Liver (tissue), 9 donors: ENCODE measurements around the gene HES4. TPM values are rescaled to one million over a fixed set of nuclear protein-coding genes. Genes with fewer than 3 reads are reported as not detected.

Experiments
- DNase-seq: peaks from one replicate; pipeline ENCODE4 v3.0.0-alpha.2; 2017; ENCODE audit warnings: low spot score
- H3K27ac ChIP-seq, 2 donors: one replicate each; pipeline ENCODE4 v1.7.0; 2013; ENCODE audit warnings: inconsistent platforms in 2 of 2, low read length in 2 of 2, control low read depth in 1 of 2, low read depth in 1 of 2, mild to moderate bottlenecking in 1 of 2
- H3K27me3 ChIP-seq, 4 donors: one replicate each; pipeline versions ENCODE4 v1.6.1 to v1.7.0; 2013; ENCODE audit warnings: low read length in 3 of 4, inconsistent platforms in 1 of 4, mild to moderate bottlenecking in 1 of 4, moderate library complexity in 1 of 4; ENCODE audit not compliant: control insufficient read depth in 4 of 4, insufficient read depth in 4 of 4
- H3K36me3 ChIP-seq, 4 donors: one replicate each; pipeline versions ENCODE4 v1.6.1 to v1.7.0; 2013; ENCODE audit warnings: low read length in 3 of 4, mild to moderate bottlenecking in 3 of 4, low read depth in 1 of 4, moderate library complexity in 1 of 4; ENCODE audit not compliant: control insufficient read depth in 4 of 4, insufficient read depth in 3 of 4
- H3K4me1 ChIP-seq, 4 donors: one replicate each; pipeline versions ENCODE4 v1.6.1 to v1.7.0; 2013; ENCODE audit warnings: low read length in 3 of 4, mild to moderate bottlenecking in 3 of 4, moderate library complexity in 1 of 4; ENCODE audit not compliant: control insufficient read depth in 4 of 4, insufficient read depth in 4 of 4
- H3K4me3 ChIP-seq, 3 donors: one replicate each; pipeline versions ENCODE4 v1.6.1 to v1.7.0; 2013; ENCODE audit warnings: low read length in 3 of 3, control low read depth in 1 of 3, low read depth in 1 of 3, mild to moderate bottlenecking in 1 of 3
- H3K9ac ChIP-seq, 2 donors: one replicate each; pipeline ENCODE4 v1.7.0; 2013; ENCODE audit warnings: low read length in 2 of 2, mild to moderate bottlenecking in 2 of 2, moderate library complexity in 2 of 2, control low read depth in 1 of 2, low read depth in 1 of 2
- H3K9me3 ChIP-seq, 4 donors: one replicate each; pipeline versions ENCODE4 v1.6.1 to v1.7.0; 2013; ENCODE audit warnings: low read length in 3 of 4; ENCODE audit not compliant: control insufficient read depth in 4 of 4
- CTCF ChIP-seq: fragments of 150-350 bp; IDR thresholded peaks from 2 replicates; pipeline ENCODE4 v1.5.1; 2017; ENCODE audit warnings: improper control_type of control experiment, low read depth, low read length; ENCODE audit not compliant: missing input control
- EGR1 ChIP-seq, 2 donors: IDR thresholded peaks; 2 replicates each; pipeline ENCODE4 v1.6.1; 2016 to 2018; ENCODE audit warnings: antibody characterized with exemption in 2 of 2, low read depth in 2 of 2
- FOXA1 ChIP-seq: IDR thresholded peaks from 2 replicates; pipeline ENCODE4 v1.6.1; 2016; ENCODE audit warnings: antibody characterized with exemption
- FOXA2 ChIP-seq: IDR thresholded peaks from 2 replicates; pipeline ENCODE4 v1.6.1; 2016; ENCODE audit warnings: antibody characterized with exemption
- GABPA ChIP-seq, 2 donors: IDR thresholded peaks in 1 of 2; conservative IDR thresholded peaks in 1 of 2; 2 replicates each; pipeline ENCODE4 v1.6.1; 2016; ENCODE audit warnings: antibody characterized with exemption in 2 of 2, mild to moderate bottlenecking in 1 of 2, moderate library complexity in 1 of 2
- HNF4A ChIP-seq, 2 donors: conservative IDR thresholded peaks; 2 replicates each; pipeline ENCODE4 v1.6.1; 2016; ENCODE audit warnings: antibody characterized with exemption in 2 of 2, mild to moderate bottlenecking in 2 of 2
- HNF4G ChIP-seq: IDR thresholded peaks from 2 replicates; pipeline ENCODE4 v1.6.1; 2016; ENCODE audit warnings: antibody characterized with exemption
- JUND ChIP-seq, 2 donors: IDR thresholded peaks; 2 replicates each; pipeline ENCODE4 v1.6.1; 2016; ENCODE audit warnings: antibody characterized with exemption in 2 of 2
- NR2F2 ChIP-seq: IDR thresholded peaks from 2 replicates; pipeline ENCODE4 v1.6.1; 2016; ENCODE audit warnings: antibody characterized with exemption
- RAD21 ChIP-seq, 2 donors: IDR thresholded peaks; 2 replicates each; pipeline ENCODE4 v1.6.1; 2016; ENCODE audit warnings: antibody characterized with exemption in 2 of 2, mild to moderate bottlenecking in 2 of 2
- REST ChIP-seq: IDR thresholded peaks from 2 replicates; pipeline ENCODE4 v1.6.1; 2016; ENCODE audit warnings: antibody characterized with exemption, mild to moderate bottlenecking
- RXRA ChIP-seq, 2 donors: IDR thresholded peaks; 2 replicates each; pipeline ENCODE4 v1.6.1; 2017 to 2018; ENCODE audit warnings: antibody characterized with exemption in 2 of 2, mild to moderate bottlenecking in 1 of 2
- SP1 ChIP-seq: IDR thresholded peaks from 2 replicates; pipeline ENCODE4 v1.6.1; 2018; ENCODE audit warnings: antibody characterized with exemption, mild to moderate bottlenecking
- TAF1 ChIP-seq: conservative IDR thresholded peaks from 2 replicates; pipeline ENCODE4 v1.6.1; 2016; ENCODE audit warnings: antibody characterized with exemption, mild to moderate bottlenecking
- YY1 ChIP-seq: IDR thresholded peaks from 2 replicates; pipeline ENCODE4 v1.6.1; 2016; ENCODE audit warnings: antibody characterized with exemption, mild to moderate bottlenecking
- ZBTB33 ChIP-seq: IDR thresholded peaks from 2 replicates; pipeline ENCODE4 v1.6.1; 2016; ENCODE audit warnings: antibody characterized with exemption
- WGBS: extraction: QIAGEN DNeasy Blood & Tissue Kit; methylation state at CpG from one replicate; pipeline ENCODE4 v1.1.7; 2013; 5-methylcytosine and 5-hydroxymethylcytosine counted together
- polyA plus RNA-seq, 2 donors: library from polyadenylated mRNA; stranded (reverse) in 1 of 2; unstranded in 1 of 2; fragments of 200-250 nt in 1 of 2; fragments of >200 nt in 1 of 2; fragmentation: Nextera tagmentation in 1 of 2; extraction: Ambion mirVana in 1 of 2; gene quantifications; one replicate each; pipeline versions ENCODE4 v1.2.1 to v1.2.3, GENCODE V29; 2013 to 2015
- total RNA-seq, 2 donors: library from RNA; depleted of rRNA; stranded (reverse); fragments of >200 nt; gene quantifications; one replicate each; pipeline ENCODE4 v1.2.3, GENCODE V29; 2014
- TF ChIP-seq, protein P1 (sequence below): IDR thresholded peaks from 2 replicates; pipeline ENCODE4 v1.6.1; 2016; ENCODE audit warnings: antibody characterized with exemption
- TF ChIP-seq, protein P2 (sequence below): IDR thresholded peaks from 2 replicates; pipeline ENCODE4 v1.6.1; 2016; ENCODE audit warnings: antibody characterized with exemption
- donor health status: healthy.
- donor health status: healthy.
- donor health status: healthy.
- donor health status: healthy.
- donor health status: healthy.

The HES4 gene
- total and polyA plus RNA-seq, 4 donors: 0.93 to 1.9 (median 1.7) TPM

GRCh38 chr1:1006305-1007159, 6.6 kb upstream of the HES4 start:
- no peak for TF ChIP-seq CTCF
- TF ChIP-seq FOXA2: peak; percentile 30
- TF ChIP-seq JUND (IDR thresholded peaks at IDR 0.05): peak; percentile 98 to 99
- TF ChIP-seq, protein P1, sequence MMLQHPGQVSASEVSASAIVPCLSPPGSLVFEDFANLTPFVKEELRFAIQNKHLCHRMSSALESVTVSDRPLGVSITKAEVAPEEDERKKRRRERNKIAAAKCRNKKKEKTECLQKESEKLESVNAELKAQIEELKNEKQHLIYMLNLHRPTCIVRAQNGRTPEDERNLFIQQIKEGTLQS: peak; percentile 97
- peak; percentile 35 for TF ChIP-seq FOXA1
- no peak for TF ChIP-seq RAD21 (IDR thresholded peaks at IDR 0.05)
- TF ChIP-seq RXRA (IDR thresholded peaks at IDR 0.05): peak; percentile 78 to 92
- TF ChIP-seq EGR1 (IDR thresholded peaks at IDR 0.05; ENCODE audit: low read depth in 2 of 2): peak in 1 of 2 donors; percentile 27
- TF ChIP-seq YY1: peak; percentile 94
- TF ChIP-seq, protein P2, sequence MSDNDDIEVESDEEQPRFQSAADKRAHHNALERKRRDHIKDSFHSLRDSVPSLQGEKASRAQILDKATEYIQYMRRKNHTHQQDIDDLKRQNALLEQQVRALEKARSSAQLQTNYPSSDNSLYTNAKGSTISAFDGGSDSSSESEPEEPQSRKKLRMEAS: peak; percentile 78
- peak in 1 of 2 donors; percentile 85 for TF ChIP-seq GABPA (IDR thresholded peaks at IDR 0.05 in 1 of 2, conservative IDR thresholded peaks at IDR 0.05 in 1 of 2)
- TF ChIP-seq SP1: peak; percentile 98
- TF ChIP-seq HNF4G: peak; percentile 98
- no peak for TF ChIP-seq TAF1
- TF ChIP-seq REST: peak; percentile 92
- peak; percentile 38 for TF ChIP-seq NR2F2
- TF ChIP-seq ZBTB33: no peak
- peak; percentile 99 to 100 for TF ChIP-seq HNF4A (conservative IDR thresholded peaks at IDR 0.05)
- peak overlapping the region; percentile 90 to 97 for H3K27ac ChIP-seq
- 57% methylated on average over 37 of the region's 37 CpGs for WGBS
- H3K27me3 ChIP-seq: no peaks in the 10 kb centered on the region
- peak overlapping the region in 2 of 3 donors; percentile 40 to 49 for H3K4me3 ChIP-seq
- peak overlapping the region in 1 of 2 donors; percentile 81 for H3K9ac ChIP-seq
- H3K36me3 ChIP-seq: no peaks in the 10 kb centered on the region
- peaks cover 6 to 25% (median 18%) of the 10 kb centered on the region in 4 donors for H3K4me1 ChIP-seq
- DNase-seq: no peak
- no peaks in the 10 kb centered on the region for H3K9me3 ChIP-seq
